GM10248 (cell line): ENCODE results near the gene SF3B5.

Experiments
- CTCF ChIA-PET: fragments of 300-600 bp; sonication (Branson Sonifier 250); formaldehyde crosslinking; extraction: SDS; loops from one replicate; lab custom pipeline; 2021; ENCODE audit warnings: antibody characterized with exemption; lab: Yijun Ruan, JAX
- POLR2A ChIA-PET: fragments of 350-650 bp; sonication (Branson Sonifier 250); formaldehyde crosslinking; extraction: SDS; loops from one replicate; lab custom pipeline; 2020; ENCODE audit warnings: antibody characterized with exemption; lab: Yijun Ruan, JAX
- DNase-seq: peaks from one replicate; pipeline ENCODE4 v3.0.0; 2012; ENCODE audit errors: extremely low spot score
- CTCF ChIP-seq: IDR thresholded peaks from 2 replicates; pipeline ENCODE4 v1.5.1; 2012; ENCODE audit warnings: mild to moderate bottlenecking, low read depth; ENCODE audit errors: extremely low read depth, missing control alignments, control extremely low read depth

The SF3B5 gene

DNA sequence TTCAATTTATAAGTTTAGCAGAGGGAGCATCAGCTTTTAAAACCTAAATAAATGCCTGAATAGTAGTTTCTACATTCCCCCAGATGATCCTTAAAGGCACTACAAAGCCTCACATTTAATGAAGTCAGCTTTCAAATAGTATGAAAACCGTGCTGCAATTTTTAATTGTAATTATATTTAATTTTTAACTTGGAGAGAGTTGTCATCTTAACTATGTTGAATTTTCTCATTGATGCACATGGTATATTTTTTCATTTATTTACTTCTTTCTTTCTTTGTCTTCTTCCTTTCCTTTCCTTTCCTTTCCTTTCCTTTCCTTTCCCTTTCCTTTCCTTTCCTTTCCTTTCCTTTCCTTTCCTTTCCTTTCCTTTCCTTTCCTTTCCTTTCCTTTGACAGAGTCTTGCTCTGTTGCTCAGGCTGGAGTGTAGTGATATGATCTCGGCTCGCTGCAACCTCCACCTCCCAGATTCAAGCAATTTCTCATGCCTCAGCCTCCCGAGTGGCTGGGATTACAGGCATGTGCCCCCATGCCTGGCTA, 7.7 kb upstream of the SF3B5 start:
- DNase-seq, result no peak
- POLR2A ChIA-PET, result no interaction called here
- CTCF ChIA-PET, result interaction anchor here (1.0 to 8.2 kb wide), 7 partner anchors 10 to 121 kb away, joined by 3 to 55 read pairs (median 4); no protein-coding TSS in a partner anchor
- no peak for TF ChIP-seq CTCF

GRCh38 chr6:144098993-144099392, 3.6 kb upstream of the SF3B5 start:
- DNase-seq, result no peak
- TF ChIP-seq CTCF, result no peak
- ChIA-PET CTCF (interaction anchor here (0.8 to 8.2 kb wide), 8 partner anchors 8 to 524 kb away, joined by 3 to 55 read pairs (median 4); no protein-coding TSS in a partner anchor), POLR2A (no interaction called here)

DNA sequence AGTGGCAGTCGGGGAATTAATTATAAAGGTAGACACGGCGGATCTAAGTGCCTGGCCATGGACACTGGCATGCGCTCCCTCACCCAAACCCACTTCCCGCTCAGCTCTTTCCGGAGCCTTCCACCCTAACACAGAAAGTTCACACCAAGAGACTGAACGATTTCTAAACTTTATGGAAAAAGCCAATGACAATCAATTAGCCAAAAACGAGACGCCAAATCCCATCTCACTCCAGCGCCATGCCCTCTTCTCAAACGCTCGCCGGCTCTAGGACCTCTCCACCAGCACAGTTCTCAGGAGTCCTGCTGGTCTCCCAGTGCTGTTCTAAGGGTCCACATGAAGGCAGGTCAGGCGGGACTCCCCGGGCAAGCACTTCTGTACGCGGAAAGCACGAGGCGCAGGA, 641 bp downstream of the SF3B5 start:
- DNase-seq, result peak; percentile 13
- ChIA-PET CTCF (interaction anchor here (0.8 to 2.5 kb wide), 4 partner anchors 10 to 519 kb away, joined by 3 to 6 read pairs (median 4); no protein-coding TSS in a partner anchor), POLR2A (interaction anchor here (1.2 kb wide), 1 partner anchor 65 kb away, joined by 3 read pairs; no protein-coding TSS in a partner anchor)
- no peak for TF ChIP-seq CTCF

DNA sequence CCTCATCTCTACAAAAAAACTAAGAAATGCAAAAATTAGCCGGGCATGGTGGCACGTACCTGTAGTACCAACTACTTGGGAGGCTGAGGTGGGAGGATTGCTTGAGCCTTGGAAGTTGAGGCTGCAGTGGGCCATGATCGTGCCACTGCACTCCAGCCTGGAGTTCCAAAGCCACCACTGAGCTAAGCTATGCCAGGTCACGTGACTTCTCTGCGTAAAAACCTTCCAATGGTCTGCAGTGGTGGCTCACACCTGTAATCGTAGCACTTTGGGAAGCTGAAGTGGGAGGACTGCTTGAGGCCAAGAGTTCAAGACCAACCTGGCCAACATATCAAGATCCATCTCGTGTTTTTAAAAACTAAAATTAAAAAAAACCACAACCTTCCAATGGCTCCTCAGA, 1.7 kb downstream of the SF3B5 start:
- ChIA-PET POLR2A (no interaction called here), CTCF (interaction anchor here (0.7 to 1.9 kb wide), 4 partner anchors 9 to 152 kb away, joined by 3 to 5 read pairs (median 3); no protein-coding TSS in a partner anchor)
- TF ChIP-seq CTCF, result no peak
- no peak for DNase-seq

DNA sequence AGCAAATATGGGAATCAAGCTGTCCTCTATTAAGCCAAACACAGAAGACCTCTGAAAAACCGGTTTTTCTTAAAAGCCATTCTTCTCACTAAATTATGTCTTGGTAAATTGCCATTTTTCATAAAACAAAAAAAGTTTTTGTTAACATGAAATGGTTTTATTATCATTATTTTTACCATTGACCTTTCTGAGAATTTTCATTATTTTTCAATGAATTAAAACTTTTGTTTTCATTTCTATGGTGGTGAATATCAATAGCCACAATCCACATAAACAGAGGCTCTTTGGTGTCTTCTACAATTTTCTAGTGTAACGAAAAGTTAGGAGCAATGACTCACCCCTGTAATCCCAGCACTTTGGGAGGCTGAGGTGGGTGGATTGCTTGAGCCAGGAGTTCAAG, 2.1 kb downstream of the SF3B5 start:
- ChIA-PET CTCF (interaction anchor here (1.9 kb wide), 1 partner anchor 9 kb away, joined by 5 read pairs; no protein-coding TSS in a partner anchor), POLR2A (no interaction called here)
- TF ChIP-seq CTCF, result no peak
- DNase-seq, result no peak

DNA sequence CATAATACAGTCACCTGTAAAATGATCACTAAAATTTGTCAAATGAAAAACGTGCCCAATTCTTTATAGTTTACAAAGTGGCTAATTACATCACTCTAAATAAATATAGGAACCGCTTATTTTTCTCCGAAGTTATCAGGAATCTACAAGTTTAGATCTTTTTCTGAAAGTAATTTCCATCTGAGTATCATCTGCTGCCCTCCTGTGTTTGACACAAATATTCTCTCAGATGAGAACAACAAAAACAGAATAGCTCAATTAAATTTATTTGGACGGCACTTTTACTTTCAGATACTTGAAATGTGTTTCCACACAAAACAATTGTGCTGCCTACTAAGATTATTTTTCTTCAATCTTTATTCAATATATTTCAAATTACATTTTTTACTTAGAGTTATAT, 5.0 kb downstream of the SF3B5 start:
- CTCF ChIA-PET, result interaction anchor here (0.6 to 2.9 kb wide), 8 partner anchors 10 to 515 kb away, joined by 3 to 26 read pairs (median 6); no protein-coding TSS in a partner anchor
- POLR2A ChIA-PET, result no interaction called here
- DNase-seq, result no peak
- TF ChIP-seq CTCF, result peak; percentile 51
